BLaER1 treated with 17β-estradiol and CSF1 and Interleukin-3, amounts not matched to agents 10 nM and 100 nM (cell line): ENCODE data around the gene BATF3.
"Not testable (repeated sequence)": the region's sequence is repeated elsewhere in the genome, so short reads cannot be mapped to it uniquely, and the experiment has no call there.

Experiments
- H3K27ac ChIP-seq, 11 experiments: shearing (Covaris generic); formaldehyde crosslinking; 2 replicates each; pipeline ENCODE4 v1.8.1; 2022
- H3K27me3 ChIP-seq, 11 experiments: shearing (Covaris generic); formaldehyde crosslinking; 2 replicates each; pipeline ENCODE4 v1.8.1; 2022
- H3K36me3 ChIP-seq, 11 experiments: shearing (Covaris generic); formaldehyde crosslinking; 2 replicates each; pipeline ENCODE4 v1.8.1; 2022
- H3K4me1 ChIP-seq, 10 experiments: shearing (Covaris generic); formaldehyde crosslinking; 2 replicates each; pipeline ENCODE4 v1.8.1; 2022
- H3K4me2 ChIP-seq, 11 experiments: shearing (Covaris generic); formaldehyde crosslinking; 2 replicates each; pipeline ENCODE4 v1.8.1; 2022
- H3K4me3 ChIP-seq, 10 experiments: shearing (Covaris generic); formaldehyde crosslinking; 2 replicates each; pipeline ENCODE4 v1.8.1; 2022
- H3K9ac ChIP-seq, 11 experiments: shearing (Covaris generic); formaldehyde crosslinking; 2 replicates each; pipeline ENCODE4 v1.8.1; 2022
- H3K9me3 ChIP-seq, 11 experiments: shearing (Covaris generic); formaldehyde crosslinking; replicated peaks in 1 of 11; 2 replicates each; pipeline ENCODE4 v1.8.1; 2022
- H4K20me1 ChIP-seq, 11 experiments: shearing (Covaris generic); formaldehyde crosslinking; 2 replicates each; pipeline ENCODE4 v1.8.1; 2022
- Cebpa-rat ChIP-seq, 11 experiments: shearing (Covaris generic); IDR thresholded peaks; 2 replicates each; pipeline ENCODE4 v1.8.1; 2022

The BATF3 gene

DNA sequence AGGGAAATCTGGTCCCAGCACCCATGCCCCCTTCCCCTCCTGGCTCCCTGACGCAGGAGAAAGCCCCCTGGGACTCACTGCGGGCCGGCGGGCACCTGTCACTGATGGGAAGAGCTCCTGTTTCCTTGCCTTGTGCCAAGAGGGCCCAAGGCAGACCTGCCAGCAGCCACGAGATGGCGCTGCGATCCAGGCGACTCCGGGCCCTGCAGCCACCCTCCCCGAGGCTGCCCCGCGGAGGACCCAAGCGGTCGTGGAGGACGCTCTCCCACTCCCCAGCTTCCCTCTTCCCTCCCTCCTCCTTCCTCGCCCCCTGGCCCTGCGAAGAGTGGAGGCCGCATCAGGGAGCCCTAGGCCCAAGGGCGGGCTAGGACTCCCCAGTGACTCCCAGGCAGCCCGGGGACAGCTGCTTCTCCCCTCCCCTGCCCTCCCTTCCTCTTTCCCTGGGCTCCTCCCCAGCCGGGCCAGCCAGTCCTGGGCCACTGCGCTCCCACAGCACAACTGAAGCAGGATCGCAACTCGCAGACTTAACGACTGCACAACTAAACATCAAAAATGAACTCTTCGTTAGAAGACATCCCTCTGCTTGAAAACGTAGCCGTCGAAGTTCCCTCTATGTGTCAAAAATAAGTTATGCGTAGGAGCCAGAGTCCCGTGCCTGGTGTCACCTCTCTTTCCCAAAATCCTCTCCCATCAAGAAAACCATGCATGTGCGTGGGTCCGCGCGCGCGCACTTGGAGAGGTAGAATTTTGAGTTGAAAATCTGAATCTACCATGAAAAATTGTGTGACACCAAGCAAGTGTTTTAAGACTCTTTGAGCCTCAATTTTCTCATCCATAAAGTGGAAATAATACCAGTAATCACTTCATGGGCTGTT is 34.2 kb downstream of the BATF3 start:
- H3K4me2 ChIP-seq, result peak overlapping the region; percentile 57 to 88 (median 78)
- H3K4me3 ChIP-seq, result peak overlapping the region; percentile 31 to 70 (median 54); a peak in 19 of 20 replicates
- peaks cover 36 to 61% (median 57%) of the 10 kb centered on the region in 10 experiments for H3K4me1 ChIP-seq
- H3K27ac ChIP-seq, result peak overlapping the region; percentile 43 to 84 (median 71); a peak in 20 of 22 replicates
- no peaks in the 10 kb centered on the region for H3K27me3 ChIP-seq
- TF ChIP-seq Cebpa-rat (IDR thresholded peaks at IDR 0.05), result no peak
- no peaks in the 10 kb centered on the region for H3K9me3 ChIP-seq
- peak overlapping the region; percentile 64 to 86 (median 76) for H3K9ac ChIP-seq
- no peaks in the 10 kb centered on the region for H3K36me3 ChIP-seq
- no peaks in the 10 kb centered on the region for H4K20me1 ChIP-seq

DNA sequence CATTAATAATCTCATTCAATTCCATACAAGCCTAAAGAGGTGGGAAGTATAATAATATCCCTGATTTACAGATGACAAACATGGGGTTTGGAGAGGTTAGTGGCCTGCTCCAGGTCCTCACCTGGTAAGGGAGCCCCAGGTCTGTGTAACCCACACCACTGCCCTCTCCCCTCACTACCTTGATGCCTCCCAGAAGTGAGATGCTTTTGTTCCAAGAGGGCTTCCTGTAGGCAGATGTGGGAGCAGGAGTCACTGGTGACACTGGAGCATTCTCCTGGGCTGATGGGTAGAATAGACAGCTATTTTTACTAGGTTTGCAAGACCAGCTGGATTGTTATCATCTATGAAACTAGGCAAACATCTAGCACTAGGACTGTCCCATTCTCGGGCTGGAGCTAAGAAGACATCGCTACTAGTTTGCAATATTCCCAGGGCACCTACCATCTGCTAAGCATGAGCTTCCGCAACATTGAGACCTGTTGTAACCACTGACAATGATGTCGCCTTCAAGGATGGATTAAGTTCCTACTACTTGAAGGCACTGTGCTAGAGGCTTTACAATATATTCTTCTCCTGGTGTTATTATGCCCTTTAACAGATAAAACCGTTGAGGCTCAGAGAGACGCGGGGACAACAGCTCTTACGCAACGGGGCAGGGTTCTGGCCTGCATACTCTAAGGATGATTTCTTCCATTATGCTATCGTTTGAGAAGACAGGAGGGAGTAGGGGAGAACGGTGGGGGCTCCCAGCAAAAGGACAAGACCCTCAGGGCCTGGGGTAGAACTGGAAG is 35.0 kb downstream of the BATF3 start:
- TF ChIP-seq Cebpa-rat (IDR thresholded peaks at IDR 0.05), result peak in 4 of 11 experiments; percentile 22 to 47 (median 41); a peak in 4 of 22 replicates
- Histone ChIP-seq H3K27me3 (no peaks in the 10 kb centered on the region), H3K4me2 (peak overlapping the region; percentile 57 to 88 (median 78)), H3K36me3 (no peaks in the 10 kb centered on the region), H3K4me1 (peaks cover 36 to 52% (median 50%) of the 10 kb centered on the region in 10 experiments), H3K27ac (peak overlapping the region in 9 of 11 experiments; percentile 43 to 84 (median 73); a peak in 14 of 22 replicates), H3K9me3 (no peaks in the 10 kb centered on the region), H3K4me3 (peak overlapping the region in 4 of 10 experiments; percentile 55 to 59 (median 58); a peak in 6 of 20 replicates), H3K9ac (peak overlapping the region; percentile 64 to 86 (median 76); a peak in 19 of 22 replicates), H4K20me1 (no peaks in the 10 kb centered on the region)

DNA sequence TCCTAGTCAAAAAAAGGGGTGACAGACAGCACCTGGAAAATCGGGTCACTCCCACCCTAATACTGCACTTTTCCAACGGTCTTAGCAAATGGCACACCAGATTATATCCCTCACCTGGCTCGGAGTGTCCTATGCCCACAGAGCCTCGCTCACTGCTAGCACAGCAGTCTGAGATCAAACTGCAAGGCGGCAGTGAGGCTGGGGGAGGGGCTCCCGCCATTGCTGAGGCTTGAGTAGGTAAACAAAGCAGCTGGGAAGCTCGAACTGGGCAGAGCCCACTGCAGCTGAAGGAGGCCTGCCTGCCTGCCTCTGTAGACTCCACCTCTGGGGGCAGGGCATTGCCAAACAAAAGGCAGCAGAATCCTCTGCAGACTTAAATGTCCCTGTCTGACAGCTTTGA is 41.4 kb downstream of the BATF3 start:
- H4K20me1 ChIP-seq, H3K27ac ChIP-seq, H3K9ac ChIP-seq, H3K36me3 ChIP-seq, H3K9me3 ChIP-seq, H3K4me3 ChIP-seq, H3K4me2 ChIP-seq, H3K27me3 ChIP-seq: not testable (repeated sequence)
- peaks cover 11 to 24% (median 16%) of the 10 kb centered on the region in 10 experiments for H3K4me1 ChIP-seq

DNA sequence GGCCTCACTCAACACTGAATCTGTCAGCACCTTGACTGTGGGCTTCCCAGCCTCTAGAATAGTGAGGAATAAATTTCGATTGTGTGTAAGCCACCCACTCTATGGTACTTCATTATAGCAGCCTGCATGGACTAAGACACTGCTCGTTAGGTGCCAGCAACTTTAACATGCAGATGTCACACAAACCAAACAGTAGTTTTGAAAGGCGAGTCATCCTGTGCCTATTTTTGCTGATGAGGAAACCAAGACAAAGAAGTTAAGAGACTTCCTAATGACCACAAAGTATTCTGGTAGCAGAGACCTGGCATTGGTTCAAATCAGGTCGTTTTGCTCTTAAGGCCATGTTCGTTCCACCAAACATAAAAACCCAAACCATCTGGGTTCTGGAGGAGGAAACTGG is 42.9 kb downstream of the BATF3 start:
- H3K27ac ChIP-seq, result peak overlapping the region in 7 of 11 experiments; percentile 18 to 43 (median 32); a peak in 7 of 22 replicates
- TF ChIP-seq Cebpa-rat (IDR thresholded peaks at IDR 0.05), result no peak
- peaks cover 0 to 7% (median 0%) of the 10 kb centered on the region in 11 experiments; a peak in 1 of 22 replicates for H3K36me3 ChIP-seq
- peak overlapping the region; percentile 41 to 73 (median 62) for H3K4me2 ChIP-seq
- peak overlapping the region in 1 of 11 experiments; percentile 4; a peak in 1 of 22 replicates for H3K9ac ChIP-seq
- no peaks in the 10 kb centered on the region for H4K20me1 ChIP-seq
- no peak overlapping the region for H3K4me3 ChIP-seq
- no peaks in the 10 kb centered on the region for H3K27me3 ChIP-seq
- peaks cover 0 to 7% (median 0%) of the 10 kb centered on the region in 11 experiments; a peak in 2 of 22 replicates for H3K9me3 ChIP-seq
- H3K4me1 ChIP-seq, result peaks cover 11 to 31% (median 22%) of the 10 kb centered on the region in 10 experiments

DNA sequence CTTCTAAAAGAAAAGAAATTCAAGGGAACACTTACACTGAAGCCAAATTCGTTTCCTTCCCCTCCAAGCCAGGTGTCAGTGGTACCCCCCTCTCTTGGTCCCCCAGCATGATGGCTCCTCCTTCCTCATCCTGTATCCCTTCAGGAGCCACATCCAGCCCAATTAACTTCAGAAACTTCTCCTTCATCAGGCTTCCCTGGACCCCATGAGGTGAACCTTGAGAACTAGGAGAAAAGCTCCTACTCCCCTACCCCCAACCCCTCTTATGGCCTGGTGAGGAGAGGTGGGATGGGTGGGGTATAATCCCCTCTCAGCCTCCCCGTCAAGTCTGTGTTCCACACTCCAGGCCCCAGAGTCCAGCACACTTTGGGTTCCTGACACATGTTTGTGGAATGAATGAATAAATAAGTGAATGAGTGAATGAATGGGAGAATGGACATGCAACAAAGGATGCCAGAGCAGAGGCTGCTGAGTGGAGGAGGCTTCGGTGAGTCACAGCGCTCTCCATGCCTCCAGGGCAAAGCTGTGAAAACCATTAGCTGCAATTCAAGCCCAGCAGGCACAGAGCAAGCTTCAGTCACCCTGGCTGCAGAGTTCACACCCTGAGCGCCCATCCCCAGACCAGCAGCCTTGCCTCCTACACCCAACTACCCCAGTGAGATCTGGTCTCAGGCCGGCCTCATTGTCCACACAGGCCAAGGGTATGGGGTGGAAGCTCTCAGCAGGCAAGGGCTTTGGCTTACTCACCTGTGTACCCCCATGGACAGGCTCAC is 43.8 kb downstream of the BATF3 start:
- H3K36me3 ChIP-seq, result peaks cover 0 to 7% (median 0%) of the 10 kb centered on the region in 11 experiments; a peak in 1 of 22 replicates
- peak overlapping the region; percentile 41 to 73 (median 62) for H3K4me2 ChIP-seq
- H4K20me1 ChIP-seq, result no peaks in the 10 kb centered on the region
- no peak overlapping the region for H3K9ac ChIP-seq
- H3K4me1 ChIP-seq, result peaks cover 11 to 31% (median 22%) of the 10 kb centered on the region in 10 experiments
- H3K4me3 ChIP-seq, result no peak overlapping the region
- H3K27me3 ChIP-seq, result no peaks in the 10 kb centered on the region
- H3K9me3 ChIP-seq, result peaks cover 0 to 7% (median 0%) of the 10 kb centered on the region in 11 experiments; a peak in 2 of 22 replicates
- no peak for TF ChIP-seq Cebpa-rat (IDR thresholded peaks at IDR 0.05)
- peak overlapping the region in 4 of 11 experiments; percentile 18 to 43 (median 27); a peak in 3 of 22 replicates for H3K27ac ChIP-seq

DNA sequence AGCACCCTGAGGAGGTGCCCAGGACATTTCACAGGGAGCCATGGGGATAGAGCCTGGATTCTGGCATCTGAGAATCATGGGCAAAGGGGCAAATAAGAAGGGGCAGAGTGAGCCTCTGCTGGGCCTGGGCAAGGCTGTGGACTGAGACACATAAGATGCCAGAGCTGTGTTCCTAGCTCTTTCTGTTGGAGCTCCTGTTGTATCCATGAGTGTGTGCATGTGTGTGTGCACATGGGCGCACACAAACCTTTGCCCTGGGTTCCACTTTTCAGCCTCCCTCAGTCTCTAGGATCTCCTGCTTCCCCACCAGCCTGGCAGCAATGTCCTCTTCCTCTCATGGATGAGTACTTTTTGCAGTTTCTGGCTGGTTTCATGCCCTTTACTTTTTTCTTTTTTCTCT is 47.0 kb downstream of the BATF3 start:
- H3K4me3 ChIP-seq, result no peak overlapping the region

DNA sequence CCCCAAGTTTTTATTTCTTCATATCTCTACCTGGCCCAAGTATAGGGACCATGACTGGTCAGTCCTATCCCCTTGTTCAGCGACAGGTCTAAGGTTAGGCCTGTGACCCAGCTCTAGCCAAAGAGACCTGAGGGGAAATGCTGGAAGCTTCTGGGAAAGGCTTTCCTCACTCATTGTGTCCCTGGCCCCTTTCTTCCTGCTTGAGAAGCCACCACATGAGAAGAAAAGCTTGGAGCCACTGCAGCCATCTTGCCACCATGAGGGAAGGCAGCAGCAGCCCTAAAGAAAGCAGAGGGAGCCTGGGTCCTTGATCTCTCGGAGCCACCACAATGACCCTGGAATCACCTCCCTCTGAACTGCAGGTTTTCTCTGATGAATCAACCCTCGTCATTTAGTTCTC is 47.7 kb downstream of the BATF3 start:
- Histone ChIP-seq H3K4me1 (peaks cover 14 to 27% (median 22%) of the 10 kb centered on the region in 10 experiments), H3K4me2 (no peak overlapping the region), H4K20me1 (no peaks in the 10 kb centered on the region), H3K27me3 (no peaks in the 10 kb centered on the region), H3K4me3 (no peak overlapping the region), H3K9me3 (peaks cover 0 to under 1% (median 0%) of the 10 kb centered on the region in 11 experiments; a peak in 2 of 22 replicates), H3K36me3 (peaks cover 0 to 1% (median 0%) of the 10 kb centered on the region in 11 experiments; a peak in 1 of 22 replicates), H3K9ac (no peak overlapping the region), H3K27ac (no peak overlapping the region)
- TF ChIP-seq Cebpa-rat (IDR thresholded peaks at IDR 0.05), result no peak

More for the DNA sequence above, 47.0 kb downstream of the BATF3 start:
- Histone ChIP-seq H3K36me3 (peaks cover 0 to 7% (median 0%) of the 10 kb centered on the region in 11 experiments; a peak in 1 of 22 replicates), H3K9ac (no peak overlapping the region), H3K4me2 (peak overlapping the region in 8 of 11 experiments; percentile 2 to 62 (median 18); a peak in 8 of 22 replicates), H3K9me3 (peaks cover 0 to 7% (median 0%) of the 10 kb centered on the region in 11 experiments; a peak in 2 of 22 replicates), H3K4me1 (peaks cover 15 to 31% (median 24%) of the 10 kb centered on the region in 10 experiments), H4K20me1 (no peaks in the 10 kb centered on the region), H3K27ac (no peak overlapping the region), H3K27me3 (no peaks in the 10 kb centered on the region)
- no peak for TF ChIP-seq Cebpa-rat (IDR thresholded peaks at IDR 0.05)

DNA sequence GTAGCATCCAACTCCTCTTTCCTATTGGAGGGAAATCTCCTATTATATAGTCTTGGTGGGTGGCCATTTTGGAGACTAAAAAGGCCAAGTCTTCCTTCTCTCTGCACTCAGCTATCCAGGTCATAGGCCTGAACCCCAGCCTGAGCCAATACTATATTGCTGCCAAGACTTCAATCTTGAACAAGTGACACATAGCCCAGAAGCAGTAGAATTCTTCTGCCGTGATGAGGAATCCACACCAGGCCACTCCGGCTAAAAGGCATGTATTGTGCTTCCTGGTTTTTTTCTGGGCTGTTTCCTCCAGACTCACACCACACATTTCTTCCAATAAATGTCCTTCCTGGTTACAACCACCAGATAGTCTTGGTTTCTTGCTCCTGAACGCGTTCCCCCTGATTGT is 48.1 kb downstream of the BATF3 start:
- H3K9me3 ChIP-seq, result no peaks in the 10 kb centered on the region; a peak in 1 of 22 replicates
- no peak for TF ChIP-seq Cebpa-rat (IDR thresholded peaks at IDR 0.05)
- no peaks in the 10 kb centered on the region for H4K20me1 ChIP-seq
- H3K36me3 ChIP-seq, result no peaks in the 10 kb centered on the region
- no peak overlapping the region for H3K4me2 ChIP-seq
- H3K4me1 ChIP-seq, result peaks cover 9 to 22% (median 17%) of the 10 kb centered on the region in 10 experiments
- H3K27me3 ChIP-seq, result no peaks in the 10 kb centered on the region
- no peak overlapping the region for H3K27ac ChIP-seq
- H3K4me3 ChIP-seq, result no peak overlapping the region
- no peak overlapping the region for H3K9ac ChIP-seq
